Chondrocyte (in vitro differentiated cells): ENCODE results near the gene RALBP1. TPM values are rescaled to one million over a fixed set of nuclear protein-coding genes. Genes with fewer than 3 reads are reported as not detected.

Source experiments
- DNase-seq: peaks from one replicate; pipeline ENCODE4 v3.0.0; 2021; ENCODE audit warnings: mixed read lengths, low spot score
- H3K27ac Mint-ChIP-seq: one replicate; pipeline ENCODE4 v1.8.0; 2021; ENCODE audit warnings: mild to moderate bottlenecking, moderate library complexity, mixed read lengths; ENCODE audit not compliant: unreplicated experiment
- H3K27me3 Mint-ChIP-seq: 2 replicates; pipeline ENCODE4 v1.8.0; 2021; ENCODE audit warnings: low read depth, mixed read lengths
- H3K36me3 Mint-ChIP-seq: 2 replicates; pipeline ENCODE4 v1.8.0; 2021; ENCODE audit warnings: low read depth, mixed read lengths
- H3K4me1 Mint-ChIP-seq: 2 replicates; pipeline ENCODE4 v1.8.0; 2021; ENCODE audit warnings: low read depth, mild to moderate bottlenecking, mixed read lengths
- H3K4me3 Mint-ChIP-seq: one replicate; pipeline ENCODE4 v1.8.0; 2021; ENCODE audit warnings: mild to moderate bottlenecking, moderate library complexity, mixed read lengths; ENCODE audit not compliant: unreplicated experiment
- H3K9me3 Mint-ChIP-seq: 2 replicates; pipeline ENCODE4 v1.8.0; 2021; ENCODE audit warnings: low read depth, mixed read lengths
- total RNA-seq: library from RNA; stranded (reverse); gene quantifications from 3 replicates; pipeline ENCODE4 v1.2.1, GENCODE V29; 2021
- TF ChIP-seq, protein P1 (sequence below): fragments of 200-600 bp; sonication (generic); IDR thresholded peaks from 2 replicates; pipeline ENCODE4 v1.5.0; 2021; ENCODE audit warnings: antibody characterized with exemption, mild to moderate bottlenecking, moderate library complexity

Gene RALBP1
- total RNA-seq, 1 donor from 2014 or later = 50.8 TPM

- Mint-ChIP-seq H3K4me3 (no peak overlapping the region), H3K4me1 (no peaks in the 10 kb centered on the region), H3K9me3 (peaks cover 11% of the 10 kb centered on the region), H3K36me3 (peaks cover 2% of the 10 kb centered on the region), H3K27me3 (peaks cover 2% of the 10 kb centered on the region), H3K27ac (no peak overlapping the region)
- DNase-seq = no peak
- TF ChIP-seq, protein P1, sequence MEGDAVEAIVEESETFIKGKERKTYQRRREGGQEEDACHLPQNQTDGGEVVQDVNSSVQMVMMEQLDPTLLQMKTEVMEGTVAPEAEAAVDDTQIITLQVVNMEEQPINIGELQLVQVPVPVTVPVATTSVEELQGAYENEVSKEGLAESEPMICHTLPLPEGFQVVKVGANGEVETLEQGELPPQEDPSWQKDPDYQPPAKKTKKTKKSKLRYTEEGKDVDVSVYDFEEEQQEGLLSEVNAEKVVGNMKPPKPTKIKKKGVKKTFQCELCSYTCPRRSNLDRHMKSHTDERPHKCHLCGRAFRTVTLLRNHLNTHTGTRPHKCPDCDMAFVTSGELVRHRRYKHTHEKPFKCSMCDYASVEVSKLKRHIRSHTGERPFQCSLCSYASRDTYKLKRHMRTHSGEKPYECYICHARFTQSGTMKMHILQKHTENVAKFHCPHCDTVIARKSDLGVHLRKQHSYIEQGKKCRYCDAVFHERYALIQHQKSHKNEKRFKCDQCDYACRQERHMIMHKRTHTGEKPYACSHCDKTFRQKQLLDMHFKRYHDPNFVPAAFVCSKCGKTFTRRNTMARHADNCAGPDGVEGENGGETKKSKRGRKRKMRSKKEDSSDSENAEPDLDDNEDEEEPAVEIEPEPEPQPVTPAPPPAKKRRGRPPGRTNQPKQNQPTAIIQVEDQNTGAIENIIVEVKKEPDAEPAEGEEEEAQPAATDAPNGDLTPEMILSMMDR = no peak
Observed at GRCh38 chr18:9454061-9454703, 21.1 kb upstream of the RALBP1 start.

- Mint-ChIP-seq H3K9me3 (peaks cover 11% of the 10 kb centered on the region), H3K27ac (no peak overlapping the region)
- DNase-seq = no peak
Observed at GRCh38 chr18:9455718-9456511, 19.4 kb upstream of the RALBP1 start.

DNA sequence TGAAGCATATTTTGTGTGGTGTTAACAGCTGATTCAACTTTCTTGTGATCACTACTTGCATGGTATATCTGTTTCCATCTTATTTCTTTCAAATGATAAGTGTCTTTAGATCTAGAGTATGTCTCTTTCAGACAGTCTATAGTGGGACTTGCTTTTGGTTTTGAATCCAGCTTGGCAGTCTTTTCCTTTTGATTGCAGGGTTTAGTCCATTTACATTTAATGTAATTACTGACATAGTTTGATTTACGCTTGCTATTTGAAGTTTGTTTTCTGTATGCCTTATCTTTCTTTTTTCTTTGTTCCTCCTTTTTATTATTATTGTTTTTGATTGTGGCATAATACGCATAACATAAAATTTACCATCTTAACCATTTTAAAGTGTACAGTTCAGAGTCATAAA is 9.2 kb upstream of the RALBP1 start:
- Mint-ChIP-seq H3K27me3 (no peaks in the 10 kb centered on the region), H3K4me3 (no peak overlapping the region), H3K36me3 (peaks cover 6% of the 10 kb centered on the region), H3K9me3 (peaks cover 27% of the 10 kb centered on the region), H3K27ac (no peak overlapping the region), H3K4me1 (peaks cover 4% of the 10 kb centered on the region)
- TF ChIP-seq, protein P1 = no peak
- DNase-seq = no peak

More at GRCh38 chr18:9455718-9456511, 19.4 kb upstream of the RALBP1 start:
- H3K4me1 Mint-ChIP-seq = no peaks in the 10 kb centered on the region
- TF ChIP-seq, protein P1 = no peak
- no peaks in the 10 kb centered on the region for H3K27me3 Mint-ChIP-seq
- peaks cover 2% of the 10 kb centered on the region for H3K36me3 Mint-ChIP-seq
- no peak overlapping the region for H3K4me3 Mint-ChIP-seq

DNA sequence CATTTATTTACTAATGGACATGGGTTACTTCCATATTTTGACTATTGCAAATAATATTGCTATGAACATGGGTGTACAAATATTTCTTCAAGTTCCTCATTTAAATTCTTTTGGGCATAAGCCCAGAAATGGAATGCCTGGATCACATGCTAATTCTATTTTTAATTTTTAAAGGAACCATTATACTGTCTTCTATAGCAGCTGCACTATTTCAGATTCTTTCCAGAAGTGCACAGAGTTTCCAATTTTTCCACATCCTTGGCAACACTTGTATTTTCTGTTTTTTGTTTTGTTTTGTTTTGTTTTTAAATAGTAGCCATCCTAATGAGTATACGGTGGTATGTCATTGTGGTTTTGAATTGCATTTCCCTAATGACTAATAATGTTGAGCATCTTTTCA is 8.5 kb upstream of the RALBP1 start:
- TF ChIP-seq, protein P1 = no peak
- peaks cover 4% of the 10 kb centered on the region for H3K4me1 Mint-ChIP-seq

GRCh38 chr18:9468998-9469397 is 6.3 kb upstream of the RALBP1 start:
- Mint-ChIP-seq H3K4me1 (peaks cover 6% of the 10 kb centered on the region), H3K27ac (no peak overlapping the region), H3K36me3 (peaks cover 6% of the 10 kb centered on the region), H3K27me3 (no peaks in the 10 kb centered on the region), H3K4me3 (no peak overlapping the region), H3K9me3 (peaks cover 31% of the 10 kb centered on the region)
- TF ChIP-seq, protein P1 = no peak
- no peak for DNase-seq

More for the DNA sequence above, 8.5 kb upstream of the RALBP1 start:
- H3K9me3 Mint-ChIP-seq = peaks cover 27% of the 10 kb centered on the region
- H3K36me3 Mint-ChIP-seq = peaks cover 6% of the 10 kb centered on the region
- no peak overlapping the region for H3K4me3 Mint-ChIP-seq
- no peak for DNase-seq
- H3K27me3 Mint-ChIP-seq = no peaks in the 10 kb centered on the region
- H3K27ac Mint-ChIP-seq = no peak overlapping the region
